Eye (tissue), 1 donor: ENCODE measurements around the gene TRMT1.
"Not testable (repeated sequence)": the region's sequence is repeated elsewhere in the genome, so short reads cannot be mapped to it uniquely, and the experiment has no call there.

Experiments used
- DNase-seq: peaks from one replicate; pipeline ENCODE4 v3.0.0-alpha.2; 2015

TRMT1 gene

DNA sequence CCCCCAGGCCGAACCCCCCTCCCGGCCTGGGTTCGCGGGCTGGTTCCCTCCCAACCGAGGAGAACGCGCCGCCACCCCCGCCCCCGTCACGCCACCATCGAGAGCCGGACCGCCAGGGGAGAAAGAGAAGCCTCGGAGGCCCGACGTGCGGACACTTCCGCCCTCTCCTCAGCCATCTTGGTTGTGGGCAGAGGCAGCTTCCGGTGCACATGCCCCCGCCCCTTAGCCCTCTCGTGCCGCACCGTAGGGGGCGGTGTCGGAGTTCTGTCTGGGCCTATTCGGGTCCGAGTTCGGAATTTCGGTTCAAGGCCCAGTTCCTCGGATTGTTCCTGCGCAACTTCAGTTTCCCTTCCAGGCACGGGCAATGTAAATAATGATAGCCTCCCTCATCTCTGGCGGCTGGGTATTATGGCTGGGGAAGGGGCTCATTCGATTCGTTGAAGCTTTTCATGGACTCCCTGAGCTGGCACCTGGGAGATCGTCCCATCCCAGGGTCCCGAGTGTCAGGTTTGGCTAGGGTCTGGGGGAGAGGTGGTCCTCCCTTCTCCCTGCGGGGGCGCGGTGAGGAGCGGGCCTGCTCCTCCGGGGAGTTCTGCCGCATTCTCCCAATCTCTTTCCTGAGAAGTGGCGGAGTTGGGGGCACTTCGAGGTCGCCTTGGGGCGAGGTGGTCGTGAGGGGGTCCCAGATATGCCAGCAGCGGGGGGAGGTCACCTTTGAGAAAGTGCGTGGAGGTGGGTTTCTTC, 33.8 kb upstream of the TRMT1 start, which contains the start of the genes IER2 and STX10:
Gene IER2, plus strand, starts transcription at position 225 of the 744 bp plus-strand sequence. CDS start 2,776 bp downstream, outside the sequence.
Gene STX10, minus strand, starts transcription at position 189 of the 744 bp plus-strand sequence. CDS start 202 bp downstream, outside the sequence.
- DNase-seq, result peak; percentile 96

DNA sequence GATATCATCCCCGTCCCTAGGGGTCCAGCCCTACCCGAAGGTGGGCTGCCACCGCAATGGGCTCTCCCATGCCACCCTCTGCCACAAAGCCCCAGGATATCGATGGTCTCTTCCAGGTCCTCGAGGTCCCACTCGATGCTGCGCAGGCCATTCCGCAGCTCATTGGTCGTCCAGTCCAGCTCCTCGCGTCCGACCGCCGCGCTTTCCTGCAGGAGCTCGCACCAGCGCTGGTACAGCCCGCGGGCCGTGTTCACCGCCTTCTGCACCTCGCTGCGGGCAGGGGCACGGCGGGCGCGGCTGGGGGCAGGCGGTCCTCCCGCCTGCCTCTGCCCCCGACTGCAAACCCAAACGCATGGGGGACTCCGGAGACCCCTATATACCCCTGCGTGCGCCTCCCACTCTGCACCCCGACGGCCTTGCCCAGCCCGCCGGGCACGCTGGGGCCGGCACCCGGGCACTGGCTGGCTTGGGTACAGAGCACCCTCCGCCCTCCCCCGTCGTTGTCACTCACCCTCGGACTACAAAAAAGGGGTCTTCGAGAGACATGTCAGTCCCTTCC, 33.2 kb upstream of the TRMT1 start:
- peak; percentile 79 for DNase-seq

DNA sequence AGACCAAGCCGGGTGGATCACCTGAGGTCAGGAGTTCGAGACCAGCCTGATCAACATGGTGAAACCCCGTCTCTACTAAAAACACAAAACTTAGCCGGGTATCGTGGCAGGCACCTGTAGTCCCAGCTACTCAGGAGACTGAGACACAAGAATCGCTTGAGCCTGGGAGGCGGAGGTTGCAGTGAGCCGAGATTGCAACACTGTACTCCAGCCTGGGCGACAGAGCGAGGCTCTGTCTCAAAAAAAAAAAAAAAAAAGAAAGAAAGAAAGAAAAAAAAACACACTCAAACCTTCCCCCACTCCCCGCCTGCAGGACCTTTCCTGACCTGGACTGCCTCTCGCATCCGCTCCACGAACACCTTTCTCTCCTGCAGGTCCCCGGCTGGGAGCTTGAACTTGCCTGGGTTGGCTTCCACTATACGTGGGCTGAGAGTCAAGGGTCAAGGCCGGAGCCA, 32.7 kb upstream of the TRMT1 start:
- DNase-seq, result not testable (repeated sequence)

DNA sequence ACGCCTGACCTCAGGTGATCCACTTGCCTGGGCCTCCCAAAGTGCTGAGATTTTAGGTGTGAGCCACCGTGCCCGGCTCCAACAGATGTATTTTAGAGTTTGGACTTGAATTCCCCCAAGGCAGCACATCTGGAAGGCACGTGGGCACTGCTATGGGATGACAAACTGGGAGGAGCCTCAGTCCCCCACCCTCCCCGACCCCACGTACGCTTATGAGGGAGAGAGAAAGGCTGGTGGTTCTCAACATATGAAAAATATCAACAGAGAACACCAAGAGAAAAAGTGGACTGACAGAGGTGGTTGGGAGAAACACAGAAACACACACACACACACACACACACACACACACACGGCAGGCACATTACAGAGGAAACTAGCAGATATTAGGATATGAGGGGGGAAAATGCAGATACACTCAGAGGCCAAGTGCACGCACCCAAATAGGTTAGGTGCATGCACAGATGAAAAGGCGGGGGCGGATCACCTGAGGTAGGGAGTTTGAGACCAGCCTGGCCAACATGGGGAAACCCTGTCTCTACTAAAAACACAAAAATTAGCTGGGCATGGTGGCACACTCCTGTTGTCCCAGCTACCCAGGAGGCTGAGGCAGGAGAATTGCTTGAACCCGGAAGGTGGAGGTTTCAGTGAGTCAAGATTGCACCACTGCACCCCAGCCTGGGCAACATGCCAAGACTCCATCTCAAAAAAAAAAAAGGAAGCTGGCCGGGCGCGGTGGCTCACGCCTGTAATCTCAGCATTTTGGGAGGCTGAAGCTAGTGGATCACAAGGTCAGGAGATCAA, 30.4 kb upstream of the TRMT1 start:
- no peak for DNase-seq

DNA sequence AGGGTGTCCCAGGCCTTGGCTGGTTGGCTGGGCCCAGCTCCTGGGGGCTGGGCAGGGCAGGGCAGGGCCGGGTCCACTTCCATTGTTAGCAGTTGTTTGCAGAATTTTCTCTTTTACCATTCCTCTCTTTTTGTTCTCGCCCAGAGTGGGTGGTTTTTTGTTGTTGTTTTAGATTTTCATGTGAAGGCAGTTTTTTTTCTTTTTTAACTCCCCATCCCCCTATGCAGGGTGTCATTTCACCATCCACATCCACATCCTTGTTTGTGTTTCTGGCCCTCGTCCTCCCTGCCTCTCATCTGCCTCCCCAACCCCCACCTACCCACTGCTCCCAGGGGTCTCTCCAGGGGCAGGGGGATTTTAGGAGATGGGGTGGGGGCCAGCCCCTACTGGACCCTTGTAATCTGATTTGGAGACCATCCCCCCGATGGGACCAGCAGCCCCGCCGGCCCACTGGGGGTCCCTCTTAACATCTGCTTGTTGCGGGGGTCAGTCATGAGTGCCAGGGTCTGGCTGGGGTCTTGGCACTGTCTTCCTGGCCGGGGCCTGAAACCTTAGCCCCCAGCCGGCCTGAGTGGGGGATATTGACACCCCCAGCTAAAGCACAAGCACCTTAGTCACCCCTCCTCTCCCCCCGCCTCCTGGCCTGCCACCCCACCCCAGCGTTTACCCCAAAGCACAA, 23.2 kb upstream of the TRMT1 start:
- no peak for DNase-seq

DNA sequence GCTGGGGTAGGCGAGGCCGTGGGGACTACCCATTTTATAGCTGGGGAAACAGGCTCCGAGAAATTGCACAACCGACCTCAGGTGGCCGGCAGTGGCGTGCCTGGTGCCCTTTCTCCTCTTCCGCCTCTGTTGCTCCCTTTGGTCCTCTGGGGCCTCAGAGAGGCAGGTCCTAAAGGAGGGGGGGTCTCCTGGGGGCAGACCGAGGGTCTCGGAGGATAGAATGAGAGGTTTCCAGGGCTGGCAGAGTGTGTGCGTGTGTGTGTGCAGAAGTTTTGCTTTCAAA, 22.3 kb upstream of the TRMT1 start:
- no peak for DNase-seq

DNA sequence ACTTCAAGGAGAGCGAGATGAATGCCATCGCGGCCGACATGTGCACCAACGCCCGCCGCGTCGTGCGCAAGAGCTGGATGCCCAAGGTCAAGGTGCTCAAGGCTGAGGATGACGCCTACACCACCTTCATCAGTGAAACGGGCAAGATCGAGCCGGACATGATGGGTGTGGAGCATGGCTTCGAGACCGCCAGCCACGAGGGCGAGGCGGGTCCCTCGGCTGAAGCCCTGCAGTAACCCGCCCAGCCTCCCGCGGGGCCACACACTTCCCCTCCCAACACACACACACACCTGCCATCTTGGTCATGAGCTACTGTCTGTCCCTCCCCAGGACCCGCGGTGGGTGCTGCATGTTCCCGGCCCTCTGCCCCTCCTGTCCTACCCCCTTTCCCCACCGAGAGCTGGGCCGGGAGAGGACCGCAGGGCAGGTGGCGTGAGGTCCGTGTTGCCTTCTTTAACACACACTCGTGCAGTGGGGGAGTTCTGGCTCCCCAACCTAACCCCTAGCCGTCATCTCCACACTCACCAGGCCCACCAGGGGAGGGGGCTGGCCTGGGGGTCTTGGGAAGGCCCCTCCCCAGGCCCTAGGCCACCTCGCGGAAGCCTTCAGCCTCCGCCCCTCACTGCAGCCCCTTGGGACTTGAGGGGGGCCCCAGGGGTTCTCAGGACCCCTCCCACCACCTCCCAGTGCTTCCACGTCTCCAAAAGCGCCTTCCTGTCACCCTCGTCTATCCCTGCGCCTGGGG, 21.8 kb upstream of the TRMT1 start:
- DNase-seq, result no peak

DNA sequence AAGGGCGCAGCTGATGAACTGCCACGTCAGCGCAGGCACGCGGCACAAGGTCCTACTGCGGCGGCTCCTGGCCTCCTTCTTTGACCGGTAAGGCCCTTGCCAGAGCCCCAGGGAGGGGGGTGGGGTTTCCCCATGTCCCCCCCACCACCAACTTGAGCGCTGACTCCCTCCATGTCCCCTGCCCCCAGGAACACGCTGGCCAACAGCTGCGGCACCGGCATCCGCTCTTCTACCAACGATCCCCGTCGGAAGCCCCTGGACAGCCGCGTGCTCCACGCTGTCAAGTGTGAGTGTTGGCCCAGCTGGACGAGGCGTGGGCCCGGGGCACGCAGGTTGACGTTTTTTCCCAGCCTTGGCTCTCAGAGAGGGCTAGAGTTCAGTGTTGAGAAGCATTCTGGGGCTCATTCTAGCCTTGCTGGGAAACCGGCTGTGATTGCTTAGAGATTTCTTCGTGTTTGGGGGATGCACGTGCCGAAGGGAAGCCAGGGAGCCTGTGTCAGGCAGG, 20.8 kb upstream of the TRMT1 start:
- no peak for DNase-seq

DNA sequence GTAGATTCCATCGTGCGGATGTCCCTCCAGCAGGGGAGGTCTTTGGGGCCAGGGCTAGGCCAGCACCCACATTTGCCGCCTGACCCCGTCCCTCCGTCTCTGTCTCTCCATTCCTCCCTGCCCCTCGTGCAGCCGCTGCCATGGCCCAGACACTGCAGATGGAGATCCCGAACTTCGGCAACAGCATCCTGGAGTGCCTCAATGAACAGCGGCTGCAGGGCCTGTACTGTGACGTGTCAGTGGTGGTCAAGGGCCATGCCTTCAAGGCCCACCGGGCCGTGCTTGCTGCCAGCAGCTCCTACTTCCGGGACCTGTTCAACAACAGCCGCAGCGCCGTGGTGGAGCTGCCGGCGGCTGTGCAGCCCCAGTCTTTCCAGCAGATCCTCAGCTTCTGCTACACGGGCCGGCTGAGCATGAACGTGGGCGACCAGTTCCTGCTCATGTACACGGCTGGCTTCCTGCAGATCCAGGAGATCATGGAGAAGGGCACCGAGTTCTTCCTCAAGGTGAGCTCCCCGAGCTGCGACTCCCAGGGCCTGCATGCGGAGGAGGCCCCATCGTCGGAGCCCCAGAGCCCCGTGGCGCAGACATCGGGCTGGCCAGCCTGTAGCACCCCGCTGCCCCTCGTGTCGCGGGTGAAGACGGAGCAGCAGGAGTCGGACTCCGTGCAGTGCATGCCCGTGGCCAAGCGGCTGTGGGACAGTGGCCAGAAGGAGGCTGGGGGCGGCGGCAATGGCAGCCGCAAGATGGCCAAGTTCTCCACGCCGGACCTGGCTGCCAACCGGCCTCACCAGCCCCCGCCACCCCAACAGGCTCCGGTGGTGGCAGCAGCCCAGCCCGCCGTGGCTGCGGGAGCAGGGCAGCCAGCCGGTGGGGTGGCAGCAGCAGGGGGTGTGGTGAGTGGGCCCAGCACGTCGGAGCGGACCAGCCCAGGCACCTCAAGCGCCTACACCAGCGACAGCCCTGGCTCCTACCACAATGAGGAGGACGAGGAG, 18.8 kb upstream of the TRMT1 start:
- DNase-seq, result no peak

DNA sequence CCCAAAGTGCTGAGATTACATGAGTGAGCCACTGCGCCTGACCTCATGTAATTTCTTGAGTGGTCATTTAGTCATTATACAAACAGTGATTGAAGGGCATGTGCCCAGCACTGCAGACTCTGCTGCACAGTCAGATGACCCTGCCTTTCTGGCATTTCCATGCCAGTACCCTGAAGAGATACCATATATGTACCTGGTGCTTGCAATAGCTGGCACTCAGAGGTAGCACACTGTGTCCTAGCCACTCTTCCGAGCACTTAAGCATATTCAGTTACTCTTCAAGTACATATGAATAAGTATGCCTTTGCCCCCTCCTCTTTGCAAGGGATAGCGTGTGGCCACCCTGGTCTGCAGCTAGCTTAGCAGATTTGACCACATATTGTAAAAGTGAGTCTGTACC, 18.1 kb upstream of the TRMT1 start:
- DNase-seq, result no peak

DNA sequence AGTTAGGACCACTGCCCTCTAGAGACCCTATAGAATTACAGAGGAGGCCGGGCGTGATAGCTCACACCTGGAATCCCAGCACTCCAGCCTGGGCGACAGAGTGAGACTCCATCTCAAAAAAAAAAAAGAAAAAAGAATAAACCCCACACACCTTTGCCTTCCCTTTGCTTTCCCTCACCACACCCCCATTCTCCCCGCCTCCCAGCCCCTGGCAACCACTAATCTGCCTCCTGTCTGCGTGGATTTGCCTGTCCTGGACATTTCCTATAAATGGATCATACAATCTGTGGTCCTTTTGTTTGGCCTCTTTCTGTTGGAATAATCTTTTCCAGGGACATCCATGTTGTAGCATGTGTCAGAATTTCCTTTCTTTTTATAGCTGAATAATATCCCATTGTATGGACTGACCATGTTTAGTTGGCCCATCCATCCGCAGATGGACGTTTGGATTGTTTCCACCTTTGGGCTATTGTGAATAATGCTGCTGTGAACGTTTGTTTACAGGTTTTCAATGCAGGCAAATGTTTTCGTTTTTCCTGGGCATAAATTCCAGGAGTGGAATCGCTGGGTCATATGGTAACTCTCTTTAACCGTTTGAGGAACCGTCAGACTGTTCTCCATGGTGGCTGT, 16.8 kb upstream of the TRMT1 start:
- DNase-seq, result no peak

DNA sequence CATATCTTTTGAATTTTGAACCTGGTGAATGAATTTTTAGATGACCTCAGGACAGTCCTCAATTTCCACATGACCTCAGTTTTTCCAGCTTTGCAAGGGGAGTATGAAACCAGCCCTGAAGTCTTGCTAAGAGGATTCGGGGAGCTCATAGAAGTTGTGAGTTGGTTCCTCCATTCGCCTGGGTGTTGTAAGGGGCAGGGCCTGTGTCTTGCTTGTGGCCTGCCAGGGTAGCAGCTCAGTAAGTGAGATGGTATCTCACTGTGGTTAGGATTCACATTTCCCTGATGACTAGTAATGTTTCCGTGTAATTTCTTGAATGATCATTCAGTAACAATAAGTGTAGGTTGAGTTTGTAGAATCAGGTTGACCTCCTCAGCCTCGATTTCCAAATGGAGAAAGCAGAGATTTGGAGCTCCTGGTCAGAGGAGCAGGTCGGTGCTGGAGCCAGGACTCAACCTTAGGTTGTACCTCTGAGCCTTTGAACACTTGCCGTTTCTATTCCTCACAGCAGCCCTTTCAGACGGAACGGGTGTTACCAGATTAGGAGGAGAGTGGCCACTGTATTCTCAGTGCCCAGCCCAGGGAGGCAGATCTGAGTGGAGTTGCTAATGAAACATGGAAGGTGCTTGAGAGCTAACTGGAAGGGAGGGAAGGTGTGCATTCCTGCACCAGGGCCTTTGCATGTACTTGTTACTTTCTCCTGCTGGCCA, 16.1 kb upstream of the TRMT1 start:
- no peak for DNase-seq

DNA sequence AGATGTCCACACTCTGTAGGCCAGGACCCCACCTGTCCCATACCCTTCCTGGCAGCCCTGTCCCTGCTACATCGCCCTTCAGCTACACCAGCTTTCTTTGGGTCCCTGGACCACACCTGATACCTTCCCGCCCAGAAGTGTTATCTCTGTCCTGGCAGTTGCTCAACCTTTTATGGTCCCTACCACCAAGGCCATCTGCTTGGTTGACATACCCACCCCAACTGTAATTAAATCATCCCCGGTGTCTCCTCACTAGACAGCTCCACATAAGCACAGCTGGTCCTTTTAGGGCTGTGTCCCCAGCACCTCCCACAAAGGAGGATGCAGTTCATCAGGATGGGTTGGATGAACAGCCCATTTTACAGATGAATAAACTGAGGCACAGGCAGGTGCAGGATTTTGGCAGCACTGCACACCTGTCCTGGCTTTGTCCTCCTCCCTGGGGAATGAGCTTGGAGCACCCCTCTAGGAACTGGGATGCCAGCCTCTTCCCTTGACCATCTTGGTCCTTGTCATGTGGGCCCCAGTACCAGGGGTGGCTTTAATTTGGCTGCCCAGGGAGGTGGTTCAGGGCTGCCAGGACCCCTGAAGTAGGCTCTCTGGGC, 14.4 kb upstream of the TRMT1 start:
- no peak for DNase-seq

DNA sequence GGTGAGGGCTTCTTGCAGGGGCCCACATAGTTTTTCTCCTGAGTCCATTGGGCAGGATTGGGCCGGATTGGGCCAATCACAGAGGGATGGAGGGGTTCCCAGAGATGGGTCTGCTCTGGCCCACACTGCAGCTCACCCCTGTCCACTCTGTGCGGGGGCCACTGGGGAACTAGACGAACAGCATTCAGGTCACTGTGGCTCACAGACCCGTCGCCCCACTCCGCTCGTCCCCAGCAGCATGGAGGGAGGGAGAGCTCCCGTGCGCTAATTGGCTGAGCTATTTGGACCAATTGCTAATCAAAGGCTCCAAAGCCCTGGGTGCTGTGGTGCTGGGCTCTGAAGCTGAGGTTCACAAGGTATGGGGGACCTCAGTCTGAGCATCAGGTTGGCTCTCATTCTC, 12.8 kb upstream of the TRMT1 start:
- no peak for DNase-seq

DNA sequence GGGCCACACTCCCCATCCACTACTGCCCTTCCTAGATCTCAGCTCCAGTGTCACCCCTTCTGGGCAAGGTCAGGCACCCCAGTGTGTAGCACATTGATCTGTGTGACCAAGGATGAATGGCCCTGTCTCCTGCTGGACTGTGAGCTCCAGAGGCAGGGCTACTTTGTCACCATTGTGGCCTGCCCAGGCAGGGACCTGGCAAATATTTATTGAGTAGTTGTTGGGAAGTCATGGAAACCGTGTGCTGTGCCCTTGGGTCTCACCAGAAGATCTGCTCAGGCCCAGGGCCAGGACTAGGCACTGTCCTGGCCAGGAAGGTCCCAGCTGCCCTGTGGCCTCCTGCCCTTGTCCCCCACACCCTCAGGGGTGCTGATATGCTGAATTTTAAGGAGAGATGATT, 12.0 kb upstream of the TRMT1 start:
- DNase-seq, result no peak

DNA sequence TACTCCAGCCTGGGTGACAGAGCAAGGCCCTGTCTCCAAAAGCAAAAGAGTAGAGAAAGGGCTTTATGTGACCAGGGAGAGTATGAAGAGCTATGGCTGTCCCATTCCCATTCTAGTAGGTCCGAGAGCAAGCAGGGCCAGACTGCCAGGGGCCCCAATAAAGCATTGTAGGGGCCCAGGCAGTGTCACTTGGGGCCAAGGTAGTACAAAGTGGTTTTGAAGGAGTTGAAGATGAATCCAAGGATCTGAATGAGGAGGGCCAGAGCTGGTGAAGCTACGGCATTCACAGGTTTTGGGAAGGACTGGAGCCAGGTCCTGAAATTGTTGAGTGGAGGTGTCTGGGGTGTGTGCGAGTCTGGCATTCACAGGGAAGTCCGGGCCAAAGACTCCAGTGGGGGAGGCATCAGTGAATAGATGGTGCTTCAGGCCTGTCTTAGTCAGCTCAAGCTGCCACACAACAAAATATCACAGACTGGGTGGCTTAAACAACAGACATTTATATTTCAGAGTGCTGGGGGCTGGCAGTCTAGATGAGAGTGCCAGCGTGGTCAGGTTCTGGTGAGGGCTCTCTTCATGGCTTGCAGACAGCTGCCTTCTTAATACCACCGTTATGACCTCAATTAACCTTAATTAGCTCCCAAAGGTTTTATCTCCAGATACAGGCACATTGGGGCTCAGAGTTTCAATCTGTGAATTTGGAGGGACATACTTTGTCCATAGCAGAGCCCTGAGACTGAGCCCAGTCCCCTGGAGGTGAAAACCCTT, 11.5 kb upstream of the TRMT1 start:
- no peak for DNase-seq

DNA sequence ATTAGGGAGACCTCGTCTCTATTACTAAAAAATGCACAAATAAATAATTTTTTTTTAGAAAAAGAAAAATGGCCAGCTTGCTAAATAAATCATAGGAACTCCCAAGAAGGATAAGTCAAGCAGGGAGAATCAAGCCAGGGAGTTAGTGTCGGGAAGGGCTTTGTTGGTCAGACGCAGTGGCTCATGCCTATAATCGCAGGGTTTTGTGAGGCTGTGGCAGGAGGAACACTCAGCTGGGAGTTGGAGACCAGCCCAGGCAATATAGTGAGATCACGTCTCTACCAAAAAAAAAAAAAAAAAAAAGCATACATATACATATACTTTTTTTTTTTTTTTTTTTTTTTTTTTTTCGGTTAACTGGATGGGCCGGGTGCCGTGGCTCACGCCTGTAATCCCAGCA, 10.5 kb upstream of the TRMT1 start:
- DNase-seq, result no peak
